Left lung (tissue), 10 donors: ENCODE measurements around the gene SHC4. TPM values are rescaled to one million over a fixed set of nuclear protein-coding genes. Genes with fewer than 3 reads are reported as not detected.

Experiments used
- ATAC-seq: fragments of 200-7000 bp; cut with Tn5 transposase; one replicate; pipeline ENCODE4 v1.9.1; 2020; ENCODE audit warnings: moderate library complexity
- DNase-seq, 4 donors: peaks; one replicate each; pipeline ENCODE4 v3.0.0-alpha.2; 2013 to 2020
- H3K27ac ChIP-seq, 2 donors: fragments of 200-600 bp; sonication (generic) in 1 of 2; one replicate each; pipeline versions ENCODE4 v1.5.0 to v1.8.0; 2020 to 2021
- H3K27me3 ChIP-seq, 2 donors: fragments of 200-600 bp; sonication (generic) in 1 of 2; one replicate each; pipeline versions ENCODE4 v1.5.0 to v1.8.0; 2020 to 2021
- H3K36me3 ChIP-seq, 2 donors: fragments of 200-600 bp; sonication (generic) in 1 of 2; one replicate each; pipeline versions ENCODE4 v1.5.0 to v1.8.0; 2020 to 2021
- H3K4me1 ChIP-seq, 2 donors: fragments of 200-600 bp; one replicate each; pipeline ENCODE4 v1.8.0; 2021
- H3K4me3 ChIP-seq, 2 donors: fragments of 200-600 bp; sonication (generic) in 1 of 2; one replicate each; pipeline versions ENCODE4 v1.5.0 to v1.8.0; 2020 to 2021; ENCODE audit warnings: mild to moderate bottlenecking in 1 of 2
- H3K9me3 ChIP-seq, 2 donors: fragments of 200-600 bp; sonication (generic) in 1 of 2; one replicate each; pipeline versions ENCODE4 v1.5.0 to v1.8.0; 2020 to 2021
- intact Hi-C, 2 donors: fragments of 100-400 bp; cut with DNase I; formaldehyde crosslinking; loops; one replicate each; pipeline versions ENCODE4 v1.11.2 to v1.14.2; 2022
- polyA plus RNA-seq, 6 donors: library from polyadenylated mRNA; unstranded; fragments of 120-200 nt; gene quantifications; one replicate each; pipeline ENCODE4 v1.2.1, GENCODE V29; 2013; ENCODE audit not compliant: insufficient read length in 6 of 6
- total RNA-seq, 2 donors: library from RNA; stranded (reverse); fragmentation: NEBNext Ultra II Directional; extraction: Animal tissue kit (Norgen Biotek cat#: 25700); gene quantifications; one replicate each; pipeline ENCODE4 v1.2.1, GENCODE V29; 2021
- TF ChIP-seq, protein P1 (sequence below), 2 donors: fragments of 200-600 bp; sonication (generic) in 1 of 2; IDR thresholded peaks; one replicate each; pipeline versions ENCODE4 v1.5.0 to v1.8.0; 2021; ENCODE audit warnings: antibody characterized with exemption in 2 of 2
- donor health status: DM: no; HTN: yes; CAD: no.
- donor health status: DM: no; HTN: no; CAD: no.

SHC4 gene
- total and polyA plus RNA-seq, 8 donors: 0.44 to 1.4 (median 0.98) TPM

- ATAC-seq (no peak), DNase-seq (no peak)
- intact Hi-C loops: no loop called here
- Histone ChIP-seq H3K9me3 (peaks cover 0 to 15% of the 10 kb centered on the region in 2 donors), H3K4me3 (no peak overlapping the region), H3K27ac (no peak overlapping the region), H3K36me3 (no peaks in the 10 kb centered on the region), H3K4me1 (no peaks in the 10 kb centered on the region), H3K27me3 (no peaks in the 10 kb centered on the region)
- TF ChIP-seq, protein P1, sequence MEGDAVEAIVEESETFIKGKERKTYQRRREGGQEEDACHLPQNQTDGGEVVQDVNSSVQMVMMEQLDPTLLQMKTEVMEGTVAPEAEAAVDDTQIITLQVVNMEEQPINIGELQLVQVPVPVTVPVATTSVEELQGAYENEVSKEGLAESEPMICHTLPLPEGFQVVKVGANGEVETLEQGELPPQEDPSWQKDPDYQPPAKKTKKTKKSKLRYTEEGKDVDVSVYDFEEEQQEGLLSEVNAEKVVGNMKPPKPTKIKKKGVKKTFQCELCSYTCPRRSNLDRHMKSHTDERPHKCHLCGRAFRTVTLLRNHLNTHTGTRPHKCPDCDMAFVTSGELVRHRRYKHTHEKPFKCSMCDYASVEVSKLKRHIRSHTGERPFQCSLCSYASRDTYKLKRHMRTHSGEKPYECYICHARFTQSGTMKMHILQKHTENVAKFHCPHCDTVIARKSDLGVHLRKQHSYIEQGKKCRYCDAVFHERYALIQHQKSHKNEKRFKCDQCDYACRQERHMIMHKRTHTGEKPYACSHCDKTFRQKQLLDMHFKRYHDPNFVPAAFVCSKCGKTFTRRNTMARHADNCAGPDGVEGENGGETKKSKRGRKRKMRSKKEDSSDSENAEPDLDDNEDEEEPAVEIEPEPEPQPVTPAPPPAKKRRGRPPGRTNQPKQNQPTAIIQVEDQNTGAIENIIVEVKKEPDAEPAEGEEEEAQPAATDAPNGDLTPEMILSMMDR (IDR thresholded peaks at IDR 0.05): no peak
Measured at GRCh38 chr15:48833526-48834239, 130.0 kb downstream of the SHC4 start.

GRCh38 chr15:48832648-48833047 is 131.1 kb downstream of the SHC4 start:
- Histone ChIP-seq H3K27ac (no peak overlapping the region), H3K36me3 (no peaks in the 10 kb centered on the region), H3K4me3 (no peak overlapping the region), H3K27me3 (no peaks in the 10 kb centered on the region), H3K9me3 (peaks cover 0 to 15% of the 10 kb centered on the region in 2 donors), H3K4me1 (no peaks in the 10 kb centered on the region)
- intact Hi-C loops: no loop called here
- TF ChIP-seq, protein P1 (IDR thresholded peaks at IDR 0.05): no peak
- ATAC-seq (no peak), DNase-seq (no peak)

DNA sequence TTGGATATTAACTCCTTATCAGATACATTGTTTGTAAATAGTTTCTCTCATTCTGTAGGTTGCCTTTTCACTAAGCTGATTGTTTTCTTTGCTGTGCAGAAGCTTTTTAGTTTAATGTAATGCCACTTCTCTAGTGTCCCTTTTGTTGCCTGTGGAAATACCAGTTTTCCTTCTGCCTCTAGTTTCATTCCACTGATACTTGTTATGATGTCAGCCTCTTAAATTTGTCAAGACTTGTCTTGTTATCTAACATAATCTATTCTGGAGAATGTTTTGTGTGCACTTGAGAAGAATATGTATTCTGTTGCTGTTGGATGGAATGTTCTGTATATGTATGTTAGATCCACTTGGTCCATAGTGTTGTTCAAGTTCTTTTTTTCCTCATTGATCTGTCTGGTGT is 134.8 kb downstream of the SHC4 start:
- H3K27ac ChIP-seq: no peak overlapping the region
- peaks cover 0 to 15% of the 10 kb centered on the region in 2 donors for H3K9me3 ChIP-seq
- H3K27me3 ChIP-seq: no peaks in the 10 kb centered on the region
- DNase-seq (no peak), ATAC-seq (no peak)
- TF ChIP-seq, protein P1 (IDR thresholded peaks at IDR 0.05): no peak
- H3K36me3 ChIP-seq: no peaks in the 10 kb centered on the region
- H3K4me1 ChIP-seq: no peaks in the 10 kb centered on the region
- no peak overlapping the region for H3K4me3 ChIP-seq
- intact Hi-C loops: no loop called here

DNA sequence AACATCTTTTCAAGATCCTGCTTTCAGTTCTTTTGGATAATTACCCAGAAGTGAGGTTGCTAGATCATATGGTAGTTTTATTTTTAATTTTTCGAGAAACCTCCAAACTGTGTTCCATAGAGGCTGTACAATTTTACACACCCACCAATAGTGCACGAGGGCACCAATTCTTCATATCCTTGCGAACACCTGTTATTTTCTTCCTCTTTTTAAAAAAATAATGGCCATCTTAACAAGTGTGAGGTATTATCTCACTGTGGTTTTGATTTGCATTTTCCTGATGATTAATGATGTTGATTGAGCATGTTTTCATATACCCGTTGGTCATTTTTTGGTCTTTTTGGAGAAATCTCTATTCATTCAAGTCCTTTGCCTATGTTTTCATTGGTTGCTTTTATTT is 135.2 kb downstream of the SHC4 start:
- DNase-seq (no peak), ATAC-seq (no peak)
- H3K36me3 ChIP-seq: no peaks in the 10 kb centered on the region
- no peaks in the 10 kb centered on the region for H3K27me3 ChIP-seq
- H3K4me1 ChIP-seq: no peaks in the 10 kb centered on the region
- intact Hi-C loops: no loop called here
- H3K9me3 ChIP-seq: peaks cover 0 to 13% of the 10 kb centered on the region in 2 donors
- no peak overlapping the region for H3K27ac ChIP-seq
- no peak overlapping the region for H3K4me3 ChIP-seq
- TF ChIP-seq, protein P1 (IDR thresholded peaks at IDR 0.05): no peak

- Histone ChIP-seq H3K27ac (no peak overlapping the region), H3K9me3 (peaks cover 0 to 7% of the 10 kb centered on the region in 2 donors), H3K4me1 (no peaks in the 10 kb centered on the region), H3K27me3 (no peaks in the 10 kb centered on the region), H3K36me3 (no peaks in the 10 kb centered on the region), H3K4me3 (no peak overlapping the region)
- ATAC-seq (no peak), DNase-seq (no peak)
- intact Hi-C loops: no loop called here
- TF ChIP-seq, protein P1 (IDR thresholded peaks at IDR 0.05): no peak
Measured at GRCh38 chr15:48825075-48825474, 138.6 kb downstream of the SHC4 start.
